ENCODE data around the gene CYBRD1.

CYBRD1 gene

GRCh38 chr2:171602352-171602751, 80.1 kb downstream of the CYBRD1 start:
- no peak for DNase-seq (ENCODE audit: low spot score)

All from AG08395 (cell line).